Skeletal muscle tissue (tissue), 4 donors: ENCODE measurements around the gene SCN8A. TPM values are rescaled to one million over a fixed set of nuclear protein-coding genes. Genes with fewer than 3 reads are reported as not detected.

Experiments
- H3K27ac ChIP-seq: one replicate; pipeline ENCODE4 v1.7.0; 2013; ENCODE audit warnings: mild to moderate bottlenecking, low read depth, low read length, inconsistent platforms
- H3K27me3 ChIP-seq, 3 donors: one replicate each; pipeline ENCODE4 v1.7.0; 2013; ENCODE audit warnings: low read length in 3 of 3; ENCODE audit not compliant: control insufficient read depth in 3 of 3, insufficient read depth in 3 of 3
- H3K36me3 ChIP-seq, 3 donors: one replicate each; pipeline ENCODE4 v1.7.0; 2013; ENCODE audit warnings: low read length in 3 of 3; ENCODE audit not compliant: control insufficient read depth in 3 of 3, insufficient read depth in 3 of 3
- H3K4me1 ChIP-seq, 3 donors: one replicate each; pipeline ENCODE4 v1.7.0; 2013; ENCODE audit warnings: low read length in 3 of 3, mild to moderate bottlenecking in 3 of 3; ENCODE audit not compliant: control insufficient read depth in 3 of 3, insufficient read depth in 3 of 3
- H3K4me3 ChIP-seq, 3 donors: one replicate each; pipeline ENCODE4 v1.7.0; 2013; ENCODE audit warnings: low read length in 3 of 3
- H3K9ac ChIP-seq, 3 donors: one replicate each; pipeline ENCODE4 v1.7.0; 2013; ENCODE audit warnings: low read length in 3 of 3, mild to moderate bottlenecking in 3 of 3, moderate library complexity in 2 of 3, low read depth in 1 of 3
- H3K9me3 ChIP-seq, 3 donors: one replicate each; pipeline ENCODE4 v1.7.0; 2013; ENCODE audit warnings: low read length in 3 of 3; ENCODE audit not compliant: control insufficient read depth in 3 of 3
- total RNA-seq: library from RNA; depleted of rRNA; stranded (reverse); fragments of >200 nt; gene quantifications from one replicate; pipeline ENCODE4 v1.2.3, GENCODE V29; 2014
- donor health status: Osteomylitis.

SCN8A gene
- total RNA-seq, 1 donor from 2014 or later = 0.52 TPM

DNA sequence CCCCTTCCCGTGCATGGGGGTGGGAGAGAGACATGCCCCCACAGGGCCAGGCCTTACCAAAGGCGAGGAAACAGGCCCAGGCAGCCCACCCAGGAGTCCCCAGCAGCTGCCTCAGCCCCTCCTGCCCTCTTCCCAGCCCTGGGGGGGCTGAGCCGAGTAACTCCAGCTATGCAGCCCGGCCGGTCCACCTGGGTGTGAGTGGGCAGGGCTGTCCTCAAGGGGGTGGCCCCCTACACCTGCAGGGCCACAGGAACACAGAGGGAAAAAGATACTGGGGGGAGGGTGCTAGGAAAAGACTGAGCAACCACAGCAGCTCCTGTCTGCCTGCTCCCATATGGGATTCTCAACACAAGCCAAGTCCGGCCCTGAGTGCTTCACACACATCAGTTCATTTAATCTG lies 249.9 kb downstream of the SCN8A start:
- H3K27ac ChIP-seq = no peak overlapping the region
- H3K9ac ChIP-seq = no peak overlapping the region
- no peak overlapping the region for H3K4me3 ChIP-seq
- peaks cover 9 to 19% (median 14%) of the 10 kb centered on the region in 3 donors for H3K4me1 ChIP-seq
- H3K27me3 ChIP-seq = peaks cover 15 to 28% (median 24%) of the 10 kb centered on the region in 3 donors
- no peaks in the 10 kb centered on the region for H3K9me3 ChIP-seq
- H3K36me3 ChIP-seq = no peaks in the 10 kb centered on the region

DNA sequence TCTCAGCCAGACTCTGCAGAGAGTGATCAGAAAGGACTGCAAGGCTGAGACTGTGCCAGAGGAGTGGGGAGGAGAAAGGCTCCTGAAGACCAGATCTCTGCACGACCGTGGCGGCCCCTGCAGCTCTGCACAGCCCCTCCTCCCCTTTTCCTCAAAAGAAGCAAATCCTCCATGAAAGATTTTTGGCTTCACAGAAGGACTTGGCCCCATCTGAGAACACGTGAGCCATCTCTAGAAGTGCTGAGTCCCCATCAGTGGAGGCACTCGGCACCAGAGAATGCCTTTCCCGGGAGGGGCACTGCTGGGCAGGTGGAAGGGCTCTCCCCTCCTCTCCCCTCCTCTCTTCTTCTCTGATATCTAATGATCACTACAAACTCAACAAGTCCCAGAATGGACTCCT lies 250.7 kb downstream of the SCN8A start:
- Histone ChIP-seq H3K36me3 (no peaks in the 10 kb centered on the region), H3K4me3 (no peak overlapping the region), H3K9me3 (no peaks in the 10 kb centered on the region), H3K9ac (no peak overlapping the region), H3K27me3 (peaks cover 22 to 35% (median 32%) of the 10 kb centered on the region in 3 donors), H3K4me1 (peaks cover 9 to 22% (median 22%) of the 10 kb centered on the region in 3 donors), H3K27ac (no peak overlapping the region)

DNA sequence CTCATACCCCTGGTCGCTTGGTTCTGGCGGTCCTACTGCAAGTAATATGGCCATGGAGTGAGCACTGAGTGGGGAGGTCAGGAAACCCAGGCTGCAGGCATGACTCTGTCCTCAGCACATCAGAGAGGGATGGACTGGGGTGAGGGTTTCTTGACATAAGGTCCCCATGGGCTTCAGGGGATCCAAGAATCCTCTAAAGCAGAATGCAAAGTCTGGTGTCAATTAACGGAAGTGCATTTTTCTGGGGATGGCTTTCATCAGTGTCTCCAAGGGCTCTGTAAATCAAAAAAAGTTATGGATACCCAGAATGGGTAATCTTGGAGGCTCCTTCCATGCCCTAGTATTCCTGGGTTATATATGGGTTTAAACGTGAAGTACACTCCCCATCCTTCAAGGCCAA lies 253.8 kb downstream of the SCN8A start:
- Histone ChIP-seq H3K9ac (no peak overlapping the region), H3K4me1 (peaks cover 8 to 21% (median 9%) of the 10 kb centered on the region in 3 donors), H3K9me3 (no peaks in the 10 kb centered on the region), H3K27ac (no peak overlapping the region), H3K4me3 (no peak overlapping the region), H3K36me3 (no peaks in the 10 kb centered on the region), H3K27me3 (peaks cover 27 to 51% (median 43%) of the 10 kb centered on the region in 3 donors)

DNA sequence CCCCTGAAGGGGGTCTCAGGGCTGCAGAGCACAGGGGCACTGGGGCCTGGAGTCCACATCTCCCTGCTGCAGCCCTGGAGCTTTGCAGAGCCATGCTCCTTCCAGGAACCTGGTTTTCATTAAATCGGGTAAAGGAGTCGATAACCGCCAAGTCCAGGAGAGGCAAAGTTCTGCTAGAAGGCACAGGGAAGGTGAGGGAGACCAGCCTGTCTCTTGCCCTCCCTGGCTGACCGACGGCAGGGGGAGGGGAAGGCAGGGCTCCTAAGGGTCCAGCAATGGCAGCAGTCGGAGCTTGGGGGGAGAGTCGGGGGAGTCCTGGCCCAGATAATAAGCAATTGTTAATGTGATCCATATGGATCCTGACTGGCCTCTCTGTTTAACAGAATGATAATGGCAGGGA lies 254.4 kb downstream of the SCN8A start:
- Histone ChIP-seq H3K4me1 (peaks cover 8 to 21% (median 13%) of the 10 kb centered on the region in 3 donors), H3K36me3 (no peaks in the 10 kb centered on the region), H3K4me3 (no peak overlapping the region), H3K9me3 (no peaks in the 10 kb centered on the region), H3K9ac (no peak overlapping the region), H3K27ac (no peak overlapping the region), H3K27me3 (peaks cover 27 to 53% (median 45%) of the 10 kb centered on the region in 3 donors)

DNA sequence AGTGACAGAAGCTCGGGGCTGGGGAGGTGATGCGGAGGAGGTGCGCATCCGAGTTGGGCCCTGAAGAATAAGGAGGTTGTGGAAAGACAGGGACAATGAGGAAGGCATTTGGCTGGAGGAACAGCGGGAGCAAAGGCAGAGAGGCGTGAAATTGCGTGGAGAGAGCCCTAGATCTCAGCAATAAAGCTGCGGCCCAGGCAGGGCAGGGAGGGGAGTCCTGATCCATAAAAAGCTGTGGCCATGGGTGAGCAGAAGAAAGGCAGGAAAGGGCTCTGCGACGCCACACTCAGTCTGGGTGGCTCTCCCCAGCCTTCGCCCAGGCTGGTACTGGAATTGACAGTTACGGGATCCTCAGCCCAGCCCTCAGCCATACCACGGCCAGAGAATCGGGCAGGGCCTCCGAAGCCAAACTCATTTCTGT lies 255.2 kb downstream of the SCN8A start:
- H3K9ac ChIP-seq = peak overlapping the region in 1 of 3 donors; percentile 20
- H3K9me3 ChIP-seq = no peaks in the 10 kb centered on the region
- no peaks in the 10 kb centered on the region for H3K36me3 ChIP-seq
- peak overlapping the region in 1 of 3 donors; percentile 2 for H3K4me3 ChIP-seq
- H3K4me1 ChIP-seq = peaks cover 15 to 25% (median 19%) of the 10 kb centered on the region in 3 donors
- peaks cover 27 to 51% (median 45%) of the 10 kb centered on the region in 3 donors for H3K27me3 ChIP-seq
- H3K27ac ChIP-seq = no peak overlapping the region

DNA sequence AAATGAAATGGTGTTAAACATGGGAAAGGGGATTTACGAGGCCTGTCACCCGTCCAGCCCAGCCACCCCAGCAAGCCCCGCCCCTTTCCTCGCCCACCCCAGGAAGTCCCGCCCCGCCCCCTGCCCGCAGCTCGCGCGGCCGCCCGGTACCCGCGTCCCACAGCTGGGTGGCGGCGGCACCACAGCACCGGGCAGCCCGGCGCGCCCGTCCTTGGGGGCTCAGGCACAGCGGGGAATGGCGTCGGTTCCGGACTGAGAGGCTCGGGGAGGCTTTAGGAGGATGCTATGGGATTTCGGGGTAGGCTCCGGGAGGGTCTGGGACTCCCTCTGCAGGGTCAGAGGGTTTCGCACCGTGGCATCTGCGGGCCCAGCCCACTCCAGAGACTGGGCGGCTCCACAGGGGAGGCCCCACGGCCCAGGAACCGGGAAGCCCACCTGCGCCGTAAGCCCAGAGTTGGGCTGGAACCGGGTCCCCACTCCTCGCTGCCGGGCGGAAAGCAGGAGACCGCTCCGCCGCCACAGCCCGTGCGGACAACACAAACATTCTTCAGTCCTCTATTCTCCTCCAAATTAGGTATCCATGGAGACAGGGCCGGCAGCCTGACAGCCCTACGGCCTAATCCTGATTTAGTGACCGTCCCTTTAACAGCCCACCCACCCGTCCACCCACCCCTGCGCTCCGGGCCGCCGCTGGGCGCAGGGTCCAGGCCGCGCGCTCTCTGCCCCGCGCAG lies 256.0 kb downstream of the SCN8A start:
- Histone ChIP-seq H3K27ac (no peak overlapping the region), H3K4me3 (peak overlapping the region; percentile 59 to 69 (median 63)), H3K4me1 (peaks cover 17 to 25% (median 23%) of the 10 kb centered on the region in 3 donors), H3K36me3 (no peaks in the 10 kb centered on the region), H3K9ac (peak overlapping the region in 2 of 3 donors; percentile 50 to 66), H3K27me3 (peaks cover 23 to 54% (median 45%) of the 10 kb centered on the region in 3 donors), H3K9me3 (no peaks in the 10 kb centered on the region)

DNA sequence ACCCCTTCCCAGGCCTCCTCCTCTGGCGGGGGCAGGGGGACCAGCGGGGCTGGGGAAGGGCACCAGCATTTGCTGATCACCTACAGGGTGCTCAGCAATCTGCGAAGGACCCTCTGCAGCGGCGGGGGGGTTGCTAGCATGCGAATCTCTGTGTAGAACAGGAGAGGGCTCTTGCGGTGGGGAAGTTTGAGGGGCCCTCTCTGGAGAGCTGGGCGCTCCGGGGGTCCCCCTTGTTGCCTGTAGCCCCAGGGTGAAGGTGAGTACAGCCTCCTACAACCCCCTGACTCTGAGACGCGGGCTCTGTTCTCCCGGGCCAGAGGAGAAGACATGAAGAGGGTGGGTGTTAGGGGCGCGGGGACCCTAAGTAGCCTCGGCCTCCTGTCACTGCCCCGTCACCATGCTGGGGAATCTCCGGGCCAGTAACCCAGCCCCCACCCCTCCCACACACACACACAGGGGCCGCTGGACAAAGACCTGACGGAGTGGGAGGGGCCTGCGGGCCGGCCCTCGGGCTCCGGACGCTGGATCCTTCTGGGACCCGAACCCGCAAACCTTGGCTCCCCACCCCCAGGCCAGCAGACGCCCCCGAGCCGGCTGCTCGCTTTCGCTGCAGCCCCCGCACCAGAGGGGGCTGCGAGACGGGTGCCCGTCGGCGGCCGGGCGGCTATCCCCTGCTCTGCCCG lies 256.8 kb downstream of the SCN8A start:
- Histone ChIP-seq H3K36me3 (no peaks in the 10 kb centered on the region), H3K27me3 (peaks cover 21 to 53% (median 41%) of the 10 kb centered on the region in 3 donors), H3K4me1 (peaks cover 19 to 25% (median 25%) of the 10 kb centered on the region in 3 donors), H3K9ac (peak overlapping the region in 1 of 3 donors; percentile 45), H3K4me3 (peak overlapping the region; percentile 30 to 69 (median 59)), H3K9me3 (no peaks in the 10 kb centered on the region), H3K27ac (no peak overlapping the region)

DNA sequence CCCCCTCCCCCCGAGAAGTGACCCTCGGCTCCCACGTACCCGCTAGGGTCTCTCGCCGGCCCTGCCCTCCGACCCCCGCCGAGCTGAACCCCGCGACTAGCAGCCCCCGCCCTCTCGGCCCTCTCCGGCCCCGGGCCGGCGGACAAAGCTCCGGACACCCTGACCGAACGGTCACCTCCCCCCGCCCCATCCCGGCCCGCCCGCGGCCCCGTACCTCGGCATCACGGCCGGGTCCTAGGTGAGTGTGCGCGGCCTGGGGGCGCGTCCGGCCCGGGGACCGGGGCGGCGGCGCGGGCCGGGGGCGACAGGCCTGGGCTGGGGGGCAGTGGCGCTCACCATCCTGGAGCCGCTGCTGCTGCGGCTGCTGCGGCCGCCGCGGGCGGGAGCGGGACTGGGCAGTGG lies 257.3 kb downstream of the SCN8A start, which contains the start of gene FIGNL2:
Gene FIGNL2 (minus strand): TSS at position 393 of the 402 bp plus-strand sequence. CDS start 26,305 bp downstream, outside the sequence.
- Histone ChIP-seq H3K36me3 (no peaks in the 10 kb centered on the region), H3K4me3 (peak within 1 kb of the TSS; percentile 30 to 59 (median 52)), H3K9ac (peak within 1 kb of the TSS in 1 of 3 donors; percentile 45), H3K9me3 (no peaks in the 10 kb centered on the region), H3K27ac (no peak within 1 kb of the TSS), H3K4me1 (peaks cover 19 to 25% (median 25%) of the 10 kb centered on the region in 3 donors), H3K27me3 (peaks cover 21 to 51% (median 41%) of the 10 kb centered on the region in 3 donors)

DNA sequence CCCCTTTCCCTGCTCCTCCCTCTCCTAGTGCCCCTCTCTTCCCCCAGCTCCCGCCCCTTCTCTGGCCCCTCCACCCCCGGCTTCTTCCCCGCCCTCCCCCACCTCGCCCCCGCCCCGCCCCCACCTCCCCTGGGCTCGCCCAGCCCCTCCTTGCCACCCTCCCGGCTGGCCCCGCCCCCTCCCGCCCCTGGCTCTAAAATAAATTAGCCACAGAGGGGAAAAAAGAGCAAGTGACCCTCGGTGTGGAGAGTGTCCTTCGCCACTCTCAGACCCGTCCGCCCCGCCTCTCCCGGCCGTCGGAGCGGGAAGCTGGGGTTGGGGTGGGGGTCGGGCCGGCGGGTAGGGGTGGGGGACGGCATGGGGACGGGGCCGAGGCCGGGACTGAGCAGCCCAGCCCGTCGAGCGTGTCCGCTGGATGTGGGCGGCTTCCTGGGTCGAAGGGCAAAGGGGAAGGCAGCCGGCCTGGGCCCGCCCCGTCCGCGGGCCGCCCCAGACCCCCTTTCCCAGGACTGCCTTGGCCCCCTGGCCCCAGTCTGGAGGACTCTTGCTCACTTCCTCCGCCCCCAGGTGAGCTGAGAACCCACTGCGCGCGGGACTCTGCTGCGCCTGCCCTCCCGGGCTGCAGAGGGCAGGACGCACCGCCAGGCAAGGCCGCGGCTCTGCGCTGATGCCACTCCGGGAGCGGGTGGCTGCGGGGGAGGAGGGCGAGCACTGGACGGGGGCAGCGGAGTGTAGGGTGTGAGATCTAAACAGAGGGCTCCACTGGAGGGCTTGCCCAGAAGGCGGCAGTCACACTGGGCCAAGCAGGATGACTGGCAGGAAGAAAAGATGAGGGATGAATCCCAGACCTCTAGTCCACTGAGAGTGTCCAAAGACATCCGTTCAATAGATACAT lies 258.1 kb downstream of the SCN8A start:
- H3K36me3 ChIP-seq = no peaks in the 10 kb centered on the region
- H3K9ac ChIP-seq = no peak overlapping the region
- no peaks in the 10 kb centered on the region for H3K9me3 ChIP-seq
- peaks cover 18 to 47% (median 37%) of the 10 kb centered on the region in 3 donors for H3K27me3 ChIP-seq
- peaks cover 19 to 25% (median 25%) of the 10 kb centered on the region in 3 donors for H3K4me1 ChIP-seq
- no peak overlapping the region for H3K27ac ChIP-seq
- no peak overlapping the region for H3K4me3 ChIP-seq
